Fibroblast of lung (primary cell): ENCODE measurements around the gene PKIG. TPM values are rescaled to one million over a fixed set of nuclear protein-coding genes. Genes with fewer than 3 reads are reported as not detected.

Experiments
- DNase-seq, 2 donors: peaks; one replicate each; pipeline versions ENCODE4 v3.0.0 to v3.0.0-alpha.2; 2010; ENCODE audit warnings: low read depth in 2 of 2
- H2AFZ ChIP-seq: 2 replicates; pipeline ENCODE4 v1.5.1; 2012; ENCODE audit warnings: low read length, control low read depth, inconsistent platforms
- H3K27ac ChIP-seq: 2 replicates; pipeline ENCODE4 v1.5.1; 2011; ENCODE audit warnings: low read length, control low read depth; ENCODE audit not compliant: insufficient read depth
- H3K27me3 ChIP-seq: 2 replicates; pipeline ENCODE4 v1.5.1; 2011; ENCODE audit warnings: mild to moderate bottlenecking, low read length; ENCODE audit not compliant: control insufficient read depth, insufficient read depth
- H3K36me3 ChIP-seq: 2 replicates; pipeline ENCODE4 v1.5.1; 2011; ENCODE audit warnings: low read length; ENCODE audit not compliant: control insufficient read depth, insufficient read depth
- H3K4me1 ChIP-seq: 2 replicates; pipeline ENCODE4 v1.5.1; 2011; ENCODE audit warnings: low read length; ENCODE audit not compliant: control insufficient read depth, insufficient read depth; ENCODE audit errors: extremely low read depth
- H3K4me2 ChIP-seq: 2 replicates; pipeline ENCODE4 v1.5.1; 2011; ENCODE audit warnings: low read length, control low read depth; ENCODE audit not compliant: insufficient read depth; ENCODE audit errors: extremely low read depth
- H3K4me3 ChIP-seq, 4 experiments: fragments of 200-600 bp in 1 of 4; sonication (generic) in 1 of 4; replicated peaks in 1 of 4; 2 replicates each; pipeline ENCODE4 v1.5.1; 2011 to 2016; ENCODE audit warnings: low read length in 4 of 4, low read depth in 3 of 4, mild to moderate bottlenecking in 3 of 4, control low read depth in 2 of 4, inconsistent platforms in 1 of 4, mixed read lengths in 1 of 4; ENCODE audit not compliant: insufficient read depth in 1 of 4; ENCODE audit errors: control extremely low read depth in 1 of 4
- H3K79me2 ChIP-seq: 2 replicates; pipeline ENCODE4 v1.5.1; 2012; ENCODE audit warnings: mild to moderate bottlenecking, low read length, inconsistent platforms; ENCODE audit not compliant: control insufficient read depth, insufficient read depth
- H3K9ac ChIP-seq: 2 replicates; pipeline ENCODE4 v1.5.1; 2011; ENCODE audit warnings: mild to moderate bottlenecking, low read length, control low read depth; ENCODE audit not compliant: insufficient read depth
- H3K9me3 ChIP-seq: 2 replicates; pipeline ENCODE4 v1.5.1; 2012; ENCODE audit warnings: low read depth, low read length; ENCODE audit not compliant: control insufficient read depth, insufficient read depth
- H4K20me1 ChIP-seq: 2 replicates; pipeline ENCODE4 v1.5.1; 2011; ENCODE audit warnings: low read length; ENCODE audit not compliant: control insufficient read depth, insufficient read depth; ENCODE audit errors: extremely low read depth
- CTCF ChIP-seq, 2 donors: IDR thresholded peaks in 1 of 2; conservative IDR thresholded peaks in 1 of 2; 1 replicate in 1 of 2; 2 replicates in 1 of 2; pipeline ENCODE4 v1.5.1; 2011 to 2012; ENCODE audit warnings: low read length in 2 of 2, control low read depth in 1 of 2, inconsistent platforms in 1 of 2, low read depth in 1 of 2, mild to moderate bottlenecking in 1 of 2
- EZH2 ChIP-seq: IDR thresholded peaks from 2 replicates; pipeline ENCODE4 v1.5.1; 2012; ENCODE audit warnings: low read length, control low read depth, mild to moderate bottlenecking; ENCODE audit errors: missing control alignments
- polyA plus RNA-seq, 2 donors: library from polyadenylated mRNA; depleted of rRNA in 1 of 2; stranded (reverse) in 1 of 2; unstranded in 1 of 2; fragments of >200 nt; gene quantifications; 2 replicates each; pipeline ENCODE4 v1.2.1, GENCODE V29; 2011 to 2012; ENCODE audit warnings: missing spikeins in 1 of 2
- total RNA-seq: library from RNA; depleted of rRNA; stranded (reverse); fragments of >200 nt; gene quantifications from 2 replicates; pipeline ENCODE4 v1.2.1, GENCODE V29; 2014

PKIG gene
- total and polyA plus RNA-seq, 2 donors (not counting 1 experiment from before 2014, with no cell fraction given): 192 to 234 TPM

GRCh38 chr20:44603327-44603726 lies 20.9 kb downstream of the PKIG start:
- no peak overlapping the region for H2AFZ ChIP-seq
- no peaks in the 10 kb centered on the region for H4K20me1 ChIP-seq
- no peak for TF ChIP-seq EZH2
- no peak for TF ChIP-seq CTCF (conservative IDR thresholded peaks at IDR 0.05 in 1 of 2, IDR thresholded peaks at IDR 0.05 in 1 of 2; ENCODE audit: low read depth in 1 of 2, low read length in 2 of 2)
- H3K4me1 ChIP-seq: peaks cover 16% of the 10 kb centered on the region
- H3K4me2 ChIP-seq: no peak overlapping the region
- DNase-seq: no peak
- H3K4me3 ChIP-seq: no peak overlapping the region
- H3K36me3 ChIP-seq: no peaks in the 10 kb centered on the region
- no peak overlapping the region for H3K27ac ChIP-seq
- no peak overlapping the region for H3K9ac ChIP-seq
- H3K27me3 ChIP-seq: no peaks in the 10 kb centered on the region
- H3K79me2 ChIP-seq: no peaks in the 10 kb centered on the region
- no peaks in the 10 kb centered on the region for H3K9me3 ChIP-seq

- H3K79me2 ChIP-seq: peaks cover 4% of the 10 kb centered on the region
- no peaks in the 10 kb centered on the region for H3K27me3 ChIP-seq
- no peak for TF ChIP-seq EZH2
- no peak for TF ChIP-seq CTCF (conservative IDR thresholded peaks at IDR 0.05 in 1 of 2, IDR thresholded peaks at IDR 0.05 in 1 of 2; ENCODE audit: low read depth in 1 of 2, low read length in 2 of 2)
- no peak overlapping the region for H3K4me3 ChIP-seq
- no peak overlapping the region for H2AFZ ChIP-seq
- H3K9ac ChIP-seq: no peak overlapping the region
- no peak overlapping the region for H3K4me2 ChIP-seq
- H3K36me3 ChIP-seq: no peaks in the 10 kb centered on the region
- H3K4me1 ChIP-seq: peaks cover 15% of the 10 kb centered on the region
- H3K27ac ChIP-seq: no peak overlapping the region
- DNase-seq: no peak
- no peaks in the 10 kb centered on the region for H3K9me3 ChIP-seq
- H4K20me1 ChIP-seq: no peaks in the 10 kb centered on the region
Observed at GRCh38 chr20:44606725-44607441, 24.5 kb downstream of the PKIG start.

- H3K79me2 ChIP-seq: peaks cover 4% of the 10 kb centered on the region
- H3K4me2 ChIP-seq: peak overlapping the region; percentile 75
- H3K4me3 ChIP-seq: no peak overlapping the region
- peaks cover 5% of the 10 kb centered on the region for H3K36me3 ChIP-seq
- no peaks in the 10 kb centered on the region for H4K20me1 ChIP-seq
- H2AFZ ChIP-seq: peak overlapping the region; percentile 14
- DNase-seq: no peak
- H3K4me1 ChIP-seq: peaks cover 12% of the 10 kb centered on the region
- H3K9me3 ChIP-seq: no peaks in the 10 kb centered on the region
- peak overlapping the region; percentile 37 for H3K9ac ChIP-seq
- TF ChIP-seq CTCF (conservative IDR thresholded peaks at IDR 0.05 in 1 of 2, IDR thresholded peaks at IDR 0.05 in 1 of 2; ENCODE audit: low read depth in 1 of 2, low read length in 2 of 2): no peak
- no peak for TF ChIP-seq EZH2
- no peaks in the 10 kb centered on the region for H3K27me3 ChIP-seq
- H3K27ac ChIP-seq: peak overlapping the region; percentile 70
Observed at GRCh38 chr20:44609006-44609515, 26.7 kb downstream of the PKIG start.
